GM12878 (cell line): ENCODE measurements around the gene MXRA7. TPM values are rescaled to one million over a fixed set of nuclear protein-coding genes. Genes with fewer than 3 reads are reported as not detected.
A peak's percentile ranks its signal among the peaks of the same experiment; 100 is the strongest.

Experiments
- BRCA1 ChIP-seq: IDR thresholded peaks from 2 replicates; pipeline ENCODE4 v1.6.1; 2011; ENCODE audit warnings: low read depth, low read length, improper control_type of control experiment
- CHD4 ChIP-seq: fragments of 200-600 bp; sonication (generic); IDR thresholded peaks from 2 replicates; pipeline ENCODE4 v1.6.1; 2016; ENCODE audit warnings: mild to moderate bottlenecking
- DPF2 ChIP-seq: fragments of 450-650 bp; IDR thresholded peaks from 2 replicates; pipeline ENCODE4 v1.6.1; 2017; ENCODE audit warnings: mild to moderate bottlenecking
- EGR1 ChIP-seq, 2 experiments: IDR thresholded peaks; 1 replicate in 1 of 2; 2 replicates in 1 of 2; pipeline ENCODE4 v1.6.1; 2011 to 2012; ENCODE audit warnings: low read depth in 2 of 2, low read length in 2 of 2, borderline replicate concordance in 1 of 2, mild to moderate bottlenecking in 1 of 2, moderate library complexity in 1 of 2
- EZH2 ChIP-seq: IDR thresholded peaks from 2 replicates; pipeline ENCODE4 v1.6.1; 2012; ENCODE audit warnings: low read depth, mild to moderate bottlenecking, control low read depth, inconsistent platforms, low read length, borderline replicate concordance; ENCODE audit not compliant: control insufficient read depth
- FOXK2 ChIP-seq: fragments of 450-650 bp; IDR thresholded peaks from 2 replicates; pipeline ENCODE4 v1.6.1; 2017; ENCODE audit warnings: mild to moderate bottlenecking, moderate library complexity
- HCFC1 ChIP-seq: fragments of 150-350 bp; IDR thresholded peaks from 2 replicates; pipeline ENCODE4 v1.6.1; 2014; ENCODE audit warnings: low read length
- KDM1A ChIP-seq: fragments of 200-600 bp; sonication (generic); IDR thresholded peaks from 2 replicates; pipeline ENCODE4 v1.6.1; 2016; ENCODE audit warnings: borderline replicate concordance
- MTA3 ChIP-seq: IDR thresholded peaks from 2 replicates; pipeline ENCODE4 v1.6.1; 2012; ENCODE audit warnings: low read length, inconsistent platforms, borderline replicate concordance
- MYB ChIP-seq: fragments of 150-350 bp; IDR thresholded peaks from 2 replicates; pipeline ENCODE4 v1.6.1; 2014; ENCODE audit warnings: mild to moderate bottlenecking, low read depth, low read length, borderline replicate concordance
- NBN ChIP-seq: fragments of 450-650 bp; IDR thresholded peaks from 2 replicates; pipeline ENCODE4 v1.6.1; 2016
- RBBP5 ChIP-seq: fragments of 200-600 bp; sonication (generic); conservative IDR thresholded peaks from 2 replicates; pipeline ENCODE4 v1.6.1; 2016
- REST ChIP-seq: IDR thresholded peaks from 2 replicates; pipeline ENCODE4 v1.6.1; 2012; ENCODE audit warnings: mild to moderate bottlenecking, low read depth, low read length
- SPI1 ChIP-seq: IDR thresholded peaks from 2 replicates; pipeline ENCODE4 v1.6.1; 2011; ENCODE audit warnings: low read depth, mild to moderate bottlenecking, low read length, moderate library complexity, borderline replicate concordance; ENCODE audit not compliant: insufficient read depth
- SUZ12 ChIP-seq: fragments of 200-600 bp; sonication (generic); IDR thresholded peaks from one replicate; pipeline ENCODE4 v1.6.1; 2018; ENCODE audit warnings: antibody characterized with exemption, mild to moderate bottlenecking; ENCODE audit not compliant: unreplicated experiment
- YBX1 ChIP-seq: fragments of 450-650 bp; IDR thresholded peaks from 2 replicates; pipeline ENCODE4 v1.6.1; 2016; ENCODE audit warnings: antibody characterized with exemption
- ZBTB33 ChIP-seq: fragments of 450-650 bp; IDR thresholded peaks from 2 replicates; pipeline ENCODE4 v1.6.1; 2017; ENCODE audit warnings: mild to moderate bottlenecking
- ZNF217 ChIP-seq: fragments of 450-650 bp; IDR thresholded peaks from 2 replicates; pipeline ENCODE4 v1.6.1; 2017; ENCODE audit warnings: antibody characterized with exemption, mild to moderate bottlenecking
- ZSCAN29 ChIP-seq: fragments of 450-650 bp; IDR thresholded peaks from 2 replicates; pipeline ENCODE4 v1.6.1; 2017; ENCODE audit warnings: mild to moderate bottlenecking, moderate library complexity
- ZZZ3 ChIP-seq: IDR thresholded peaks from 2 replicates; pipeline ENCODE4 v1.6.1; 2011; ENCODE audit warnings: low read depth; ENCODE audit not compliant: control insufficient read depth, insufficient read length
- polyA plus RNA-seq, 11 experiments: library from polyadenylated mRNA; depleted of rRNA in 4 of 11; unstranded in 6 of 11; stranded (reverse) in 5 of 11; fragments of >200 nt; fragmentation: Nextera tagmentation in 4 of 11; fragmentation: Illumina TruSeq in 1 of 11; extraction: Ambion mirVana in 4 of 11; extraction: Trizol in 1 of 11; gene quantifications; 1 replicate in 1 of 11; 2 replicates in 10 of 11; pipeline versions ENCODE4 v1.2.1 to v1.2.3, GENCODE V29; 2011 to 2016; ENCODE audit warnings: inconsistent platforms in 2 of 11, missing spikeins in 2 of 11, low read depth in 1 of 11
- total RNA-seq, 4 experiments: library from RNA; depleted of rRNA in 3 of 4; stranded (reverse); fragments of >200 nt in 3 of 4; fragmentation: Illumina TruSeq in 1 of 4; extraction: Trizol in 1 of 4; gene quantifications; 2 replicates each; pipeline versions ENCODE4 v1.2.1 to v1.2.3, GENCODE V29; 2013 to 2021
- TF ChIP-seq, protein P1 (sequence below): IDR thresholded peaks from 2 replicates; pipeline ENCODE4 v1.6.1; 2012; ENCODE audit warnings: low read depth, low read length, improper control_type of control experiment
- TF ChIP-seq, protein P2 (sequence below): fragments of 450-650 bp; formaldehyde crosslinking; IDR thresholded peaks from 2 replicates; pipeline ENCODE4 v1.4.0; 2022; ENCODE audit warnings: mild to moderate bottlenecking, moderate library complexity

Gene MXRA7
- total and polyA plus RNA-seq, 10 of the 15 experiments (the other 5 are each of a cell fraction or from before 2014, with no cell fraction given), result 0.03 to 2.0 (median 0.33) TPM

- TF ChIP-seq REST (no peak), YBX1 (no peak), EGR1 (IDR thresholded peaks at IDR 0.05; ENCODE audit: borderline replicate concordance in 1 of 2, low read depth in 2 of 2, low read length in 2 of 2) (peak in 1 of 2 experiments; percentile 75; a peak in 2 of 3 replicates), FOXK2 (no peak), ZSCAN29 (no peak; the same call in 1 of the 2 replicates), HCFC1 (no peak), BRCA1 (no peak), SUZ12 (no peak), MYB (no peak), SPI1 (no peak), MTA3 (no peak), DPF2 (peak; percentile 72), ZNF217 (no peak), CHD4 (no peak), ZBTB33 (no peak), NBN (no peak), EZH2 (no peak), RBBP5 (no peak), ZZZ3 (no peak), KDM1A (no peak)
- TF ChIP-seq, protein P1, sequence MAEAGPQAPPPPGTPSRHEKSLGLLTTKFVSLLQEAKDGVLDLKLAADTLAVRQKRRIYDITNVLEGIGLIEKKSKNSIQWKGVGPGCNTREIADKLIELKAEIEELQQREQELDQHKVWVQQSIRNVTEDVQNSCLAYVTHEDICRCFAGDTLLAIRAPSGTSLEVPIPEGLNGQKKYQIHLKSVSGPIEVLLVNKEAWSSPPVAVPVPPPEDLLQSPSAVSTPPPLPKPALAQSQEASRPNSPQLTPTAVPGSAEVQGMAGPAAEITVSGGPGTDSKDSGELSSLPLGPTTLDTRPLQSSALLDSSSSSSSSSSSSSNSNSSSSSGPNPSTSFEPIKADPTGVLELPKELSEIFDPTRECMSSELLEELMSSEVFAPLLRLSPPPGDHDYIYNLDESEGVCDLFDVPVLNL, result no peak
- TF ChIP-seq, protein P2, sequence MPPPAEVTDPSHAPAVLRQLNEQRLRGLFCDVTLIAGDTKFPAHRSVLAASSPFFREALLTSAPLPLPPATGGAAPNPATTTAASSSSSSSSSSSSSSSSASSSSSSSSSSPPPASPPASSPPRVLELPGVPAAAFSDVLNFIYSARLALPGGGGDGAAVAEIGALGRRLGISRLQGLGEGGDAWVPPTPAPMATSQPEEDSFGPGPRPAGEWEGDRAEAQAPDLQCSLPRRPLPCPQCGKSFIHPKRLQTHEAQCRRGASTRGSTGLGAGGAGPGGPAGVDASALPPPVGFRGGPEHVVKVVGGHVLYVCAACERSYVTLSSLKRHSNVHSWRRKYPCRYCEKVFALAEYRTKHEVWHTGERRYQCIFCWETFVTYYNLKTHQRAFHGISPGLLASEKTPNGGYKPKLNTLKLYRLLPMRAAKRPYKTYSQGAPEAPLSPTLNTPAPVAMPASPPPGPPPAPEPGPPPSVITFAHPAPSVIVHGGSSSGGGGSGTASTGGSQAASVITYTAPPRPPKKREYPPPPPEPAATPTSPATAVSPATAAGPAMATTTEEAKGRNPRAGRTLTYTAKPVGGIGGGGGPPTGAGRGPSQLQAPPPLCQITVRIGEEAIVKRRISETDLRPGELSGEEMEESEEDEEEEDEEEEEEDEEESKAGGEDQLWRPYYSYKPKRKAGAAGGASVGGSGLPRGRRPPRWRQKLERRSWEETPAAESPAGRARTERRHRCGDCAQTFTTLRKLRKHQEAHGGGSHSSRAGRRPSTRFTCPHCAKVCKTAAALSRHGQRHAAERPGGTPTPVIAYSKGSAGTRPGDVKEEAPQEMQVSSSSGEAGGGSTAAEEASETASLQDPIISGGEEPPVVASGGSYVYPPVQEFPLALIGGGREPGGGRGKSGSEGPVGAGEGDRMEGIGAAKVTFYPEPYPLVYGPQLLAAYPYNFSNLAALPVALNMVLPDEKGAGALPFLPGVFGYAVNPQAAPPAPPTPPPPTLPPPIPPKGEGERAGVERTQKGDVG (CRISPR knock-in tag), result no peak
Observed at GRCh38 chr17:76736349-76737081, 25.8 kb upstream of the MXRA7 start (continued).
